22Rv1 (cell line): ENCODE measurements around the gene STXBP5.

ENCODE experiments used
- ZFX ChIP-seq: fragments of 450-650 bp; IDR thresholded peaks from 2 replicates; pipeline ENCODE4 v1.6.1; 2017; ENCODE audit warnings: antibody characterized with exemption, borderline replicate concordance
- TF ChIP-seq, protein P1 (sequence below): fragments of 450-650 bp; IDR thresholded peaks from 2 replicates; pipeline ENCODE4 v1.5.1; 2017; ENCODE audit warnings: mild to moderate bottlenecking

DNA sequence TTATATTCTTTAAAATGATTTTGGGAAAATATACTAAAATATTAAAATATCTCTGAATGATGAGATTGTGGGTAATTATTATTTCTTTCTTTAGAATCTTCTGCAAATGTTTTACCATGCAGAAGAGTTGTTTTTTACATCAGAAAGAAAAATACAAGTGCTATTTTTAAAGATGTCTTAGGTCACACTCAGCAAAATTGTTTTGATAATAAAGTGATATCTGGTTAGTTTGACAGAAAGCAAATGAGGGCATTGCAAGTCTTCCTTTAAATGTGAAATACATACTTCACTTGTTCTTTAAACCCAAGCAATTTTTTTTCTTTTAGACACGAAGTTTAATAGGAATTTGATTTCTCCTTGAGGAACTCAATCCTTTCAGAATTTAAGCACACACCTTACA is 43.6 kb upstream of the STXBP5 start:
- TF ChIP-seq, protein P1, sequence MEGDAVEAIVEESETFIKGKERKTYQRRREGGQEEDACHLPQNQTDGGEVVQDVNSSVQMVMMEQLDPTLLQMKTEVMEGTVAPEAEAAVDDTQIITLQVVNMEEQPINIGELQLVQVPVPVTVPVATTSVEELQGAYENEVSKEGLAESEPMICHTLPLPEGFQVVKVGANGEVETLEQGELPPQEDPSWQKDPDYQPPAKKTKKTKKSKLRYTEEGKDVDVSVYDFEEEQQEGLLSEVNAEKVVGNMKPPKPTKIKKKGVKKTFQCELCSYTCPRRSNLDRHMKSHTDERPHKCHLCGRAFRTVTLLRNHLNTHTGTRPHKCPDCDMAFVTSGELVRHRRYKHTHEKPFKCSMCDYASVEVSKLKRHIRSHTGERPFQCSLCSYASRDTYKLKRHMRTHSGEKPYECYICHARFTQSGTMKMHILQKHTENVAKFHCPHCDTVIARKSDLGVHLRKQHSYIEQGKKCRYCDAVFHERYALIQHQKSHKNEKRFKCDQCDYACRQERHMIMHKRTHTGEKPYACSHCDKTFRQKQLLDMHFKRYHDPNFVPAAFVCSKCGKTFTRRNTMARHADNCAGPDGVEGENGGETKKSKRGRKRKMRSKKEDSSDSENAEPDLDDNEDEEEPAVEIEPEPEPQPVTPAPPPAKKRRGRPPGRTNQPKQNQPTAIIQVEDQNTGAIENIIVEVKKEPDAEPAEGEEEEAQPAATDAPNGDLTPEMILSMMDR = no peak
- TF ChIP-seq ZFX = no peak
